GM18502 (cell line): ENCODE results near the gene NCAM1.

Experiments
- ATAC-seq: cut with Tn5 transposase; IDR thresholded peaks from one replicate; pipeline ENCODE4 v1.9.1; 2021; ENCODE audit warnings: mild to moderate bottlenecking; ENCODE audit not compliant: unreplicated experiment, poor library complexity

NCAM1 gene

DNA sequence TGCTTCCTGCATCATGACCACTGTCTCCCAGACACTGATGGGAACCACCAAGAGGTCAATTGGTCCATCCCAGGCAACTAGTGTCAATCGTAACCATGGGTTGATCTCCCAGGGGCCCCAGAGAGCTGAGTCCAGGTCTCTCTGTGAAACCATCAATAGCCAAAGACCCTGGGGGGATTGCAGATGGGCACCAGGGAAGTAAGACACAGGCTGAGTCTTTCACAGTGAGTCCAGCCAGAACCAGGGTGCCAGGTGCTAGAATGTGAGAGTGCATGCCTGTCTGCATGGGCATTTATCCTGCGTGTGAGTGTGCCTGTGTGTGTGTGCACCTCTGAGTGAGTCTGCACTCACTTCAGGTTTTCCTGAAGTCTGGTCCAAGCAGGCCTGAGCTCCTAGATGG is 307.9 kb downstream of the NCAM1 start:
- ATAC-seq, result no peak

DNA sequence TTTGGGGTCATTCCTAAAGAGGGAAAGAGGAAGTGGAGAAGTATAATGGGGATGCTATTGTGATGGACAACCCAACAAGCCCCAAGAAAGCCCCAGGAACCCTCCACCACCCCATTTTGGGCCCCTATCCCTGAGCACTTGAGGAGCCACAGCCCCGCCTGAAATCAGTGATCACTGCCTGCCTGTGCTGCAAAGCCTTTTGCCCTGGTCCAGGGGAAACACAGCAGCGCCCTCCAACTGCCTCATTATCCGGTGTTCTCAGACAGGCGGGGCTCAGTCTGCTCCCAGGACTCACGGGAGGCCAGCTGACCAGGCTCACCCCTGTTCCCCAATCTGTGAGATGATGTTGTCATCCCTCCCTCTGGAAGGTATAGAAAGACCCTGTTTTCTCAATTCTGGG is 308.4 kb downstream of the NCAM1 start:
- ATAC-seq, result no peak

DNA sequence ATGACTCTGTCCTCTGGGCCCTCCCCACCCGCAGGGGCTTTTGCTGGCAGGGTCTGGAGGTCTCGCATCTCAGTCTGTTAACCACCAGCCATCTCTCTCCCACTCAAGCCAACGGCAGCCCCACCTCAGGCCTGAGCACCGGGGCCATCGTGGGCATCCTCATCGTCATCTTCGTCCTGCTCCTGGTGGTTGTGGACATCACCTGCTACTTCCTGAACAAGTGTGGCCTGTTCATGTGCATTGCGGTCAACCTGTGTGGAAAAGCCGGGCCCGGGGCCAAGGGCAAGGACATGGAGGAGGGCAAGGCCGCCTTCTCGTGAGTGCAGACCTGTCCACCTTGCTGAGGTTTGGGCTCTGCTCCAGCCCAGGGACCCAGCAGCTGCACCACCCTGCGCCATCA is 308.9 kb downstream of the NCAM1 start:
- ATAC-seq, result no peak

DNA sequence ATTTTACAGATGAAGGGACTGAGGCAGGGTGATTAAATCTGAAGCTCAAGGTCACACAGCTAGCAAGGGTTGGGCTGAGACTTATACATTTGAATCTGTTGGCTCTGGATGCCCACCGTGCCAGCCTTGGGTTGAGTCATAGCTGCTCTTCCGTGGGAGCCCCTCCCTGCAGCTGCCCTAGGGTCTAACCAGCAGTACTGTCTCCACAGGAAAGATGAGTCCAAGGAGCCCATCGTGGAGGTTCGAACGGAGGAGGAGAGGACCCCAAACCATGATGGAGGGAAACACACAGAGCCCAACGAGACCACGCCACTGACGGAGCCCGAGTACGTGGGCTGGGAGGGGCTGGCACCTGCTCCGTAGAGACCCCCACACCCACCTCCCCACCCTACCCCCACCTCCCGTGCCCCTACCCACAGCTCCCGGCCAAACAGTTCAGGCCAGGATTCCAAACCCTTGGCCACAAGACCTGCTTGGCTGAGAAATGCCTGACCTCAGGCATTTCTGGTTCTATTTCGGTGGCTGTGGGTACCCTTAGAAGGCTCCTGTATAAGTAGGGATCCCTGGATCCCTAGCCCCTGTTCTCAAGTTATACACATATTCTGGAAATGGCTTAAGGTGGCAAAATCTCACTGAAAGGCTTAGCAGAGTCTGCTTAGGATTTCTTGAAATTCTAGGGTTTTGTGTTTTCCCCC is 310.5 kb downstream of the NCAM1 start:
- no peak for ATAC-seq

DNA sequence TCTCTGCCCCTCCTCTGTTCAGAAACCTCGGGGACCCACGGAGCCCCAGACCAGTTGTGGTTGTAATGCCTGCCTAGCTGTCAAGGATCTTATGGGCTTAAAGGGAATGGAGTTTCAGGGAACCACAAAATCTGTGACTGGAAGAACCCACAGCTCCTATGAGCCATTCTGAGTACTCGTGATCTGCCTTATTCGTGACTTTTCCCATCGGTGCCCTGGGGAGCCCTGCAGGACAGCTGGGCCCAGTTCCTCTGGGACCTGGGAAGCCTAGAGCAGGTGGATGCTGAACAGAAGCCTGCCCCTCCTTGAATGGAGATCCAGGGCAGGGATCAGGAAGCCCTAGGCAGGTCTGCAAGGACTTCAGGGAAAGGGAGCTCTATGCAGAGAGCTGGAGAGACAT is 311.1 kb downstream of the NCAM1 start:
- no peak for ATAC-seq

DNA sequence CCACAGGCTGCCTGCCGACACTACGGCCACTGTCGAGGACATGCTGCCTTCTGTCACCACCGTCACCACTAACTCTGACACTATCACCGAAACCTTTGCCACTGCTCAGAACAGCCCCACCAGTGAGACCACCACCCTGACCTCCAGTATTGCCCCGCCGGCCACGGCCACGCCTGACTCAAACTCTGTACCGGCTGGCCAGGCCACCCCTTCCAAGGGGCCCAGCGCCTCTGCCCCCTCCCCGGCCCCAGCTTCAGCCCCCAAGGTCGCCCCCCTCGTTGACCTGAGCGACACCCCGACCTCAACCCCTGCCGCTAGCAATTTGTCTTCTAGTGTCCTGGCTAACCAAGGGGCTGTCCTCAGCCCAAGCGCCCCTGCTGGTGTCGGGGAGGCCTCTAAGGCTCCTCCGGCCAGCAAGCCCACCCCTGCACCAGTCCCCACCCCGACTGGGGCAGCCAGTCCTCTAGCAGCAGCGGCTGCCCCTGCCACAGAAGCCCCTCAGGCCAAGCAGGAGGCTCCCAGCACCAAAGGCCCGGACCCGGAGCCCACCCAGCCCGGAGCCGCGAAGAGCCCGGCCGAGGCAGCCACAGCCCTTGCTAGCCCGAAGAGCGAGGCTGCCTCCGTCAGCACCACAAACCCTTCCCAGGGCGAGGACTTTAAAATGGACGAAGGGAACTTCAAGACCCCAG is 311.9 kb downstream of the NCAM1 start:
- ATAC-seq, result no peak

DNA sequence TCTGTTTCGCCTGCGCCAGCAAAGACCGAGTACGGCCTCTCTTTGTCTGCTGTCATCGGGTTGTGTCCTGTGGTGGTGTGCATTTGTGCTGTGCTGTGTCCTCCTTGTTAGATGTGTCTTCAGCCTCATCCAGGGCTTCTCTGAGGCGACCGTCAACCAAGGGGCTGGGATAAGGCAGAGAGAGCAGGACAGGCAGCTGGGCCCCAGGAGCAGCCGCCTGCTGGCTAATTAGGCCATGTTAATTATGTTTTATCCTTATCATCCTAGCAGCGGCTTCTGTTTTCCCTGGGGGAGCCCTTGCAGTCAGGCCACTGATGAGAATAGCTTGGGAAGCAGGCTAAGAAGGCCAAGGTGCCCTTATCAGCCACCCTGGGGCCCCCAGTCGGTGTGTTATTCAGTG is 312.5 kb downstream of the NCAM1 start:
- ATAC-seq, result no peak

DNA sequence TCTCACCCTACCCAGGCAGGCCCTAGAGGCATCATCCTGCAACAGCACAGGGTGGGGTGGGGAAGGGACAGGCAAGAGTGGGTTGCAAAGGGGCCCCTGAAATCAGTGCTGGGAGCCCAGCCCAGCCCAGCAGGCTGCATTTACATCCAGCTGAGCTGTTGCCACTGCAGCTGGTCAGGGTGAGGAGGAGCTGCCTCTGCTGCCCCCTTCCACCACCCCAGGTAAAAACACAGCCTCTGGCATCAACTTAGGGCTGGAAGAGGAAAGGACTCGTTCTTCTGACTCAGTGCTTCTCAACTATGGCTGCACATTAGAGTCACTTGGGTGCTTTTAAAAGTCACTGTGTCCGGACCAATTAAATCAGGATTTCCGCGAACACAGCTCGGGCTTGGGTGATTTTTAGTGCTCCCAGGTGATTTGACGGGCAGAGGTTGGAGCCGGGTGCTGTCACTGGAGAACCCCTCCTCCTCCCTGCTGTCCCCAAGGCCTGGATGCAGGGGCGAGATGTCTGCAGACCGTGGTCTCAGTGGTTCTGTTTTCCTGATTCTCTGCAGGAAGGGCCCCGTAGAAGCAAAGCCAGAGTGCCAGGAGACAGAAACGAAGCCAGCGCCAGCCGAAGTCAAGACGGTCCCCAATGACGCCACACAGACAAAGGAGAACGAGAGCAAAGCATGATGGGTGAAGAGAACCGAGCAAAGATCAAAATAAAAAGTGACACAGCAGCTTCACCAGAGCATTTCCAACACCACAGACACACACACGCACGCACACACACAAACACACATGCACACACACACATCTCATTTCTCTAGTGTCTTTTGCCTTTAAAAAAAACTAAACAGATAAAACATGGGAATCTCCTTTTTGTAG is 313.7 kb downstream of the NCAM1 start:
- no peak for ATAC-seq

DNA sequence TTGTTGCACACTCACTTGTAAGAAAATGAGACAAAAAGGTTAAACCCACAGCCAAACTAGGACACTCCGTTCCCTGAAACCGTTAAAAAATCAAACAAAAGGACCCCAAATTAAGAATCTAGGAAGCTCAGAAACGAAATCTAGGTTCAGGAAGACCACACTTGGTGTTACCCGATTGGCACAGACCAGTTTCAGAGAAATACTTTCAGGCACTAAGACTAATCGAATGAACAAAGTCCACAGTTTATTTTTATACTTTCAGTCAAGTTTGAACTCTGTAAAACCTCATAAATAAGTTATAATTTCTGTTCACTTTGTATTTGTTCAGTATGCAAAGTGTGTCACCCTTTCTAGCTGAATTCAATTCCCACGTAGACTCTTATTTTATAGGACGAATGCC is 314.4 kb downstream of the NCAM1 start:
- no peak for ATAC-seq

DNA sequence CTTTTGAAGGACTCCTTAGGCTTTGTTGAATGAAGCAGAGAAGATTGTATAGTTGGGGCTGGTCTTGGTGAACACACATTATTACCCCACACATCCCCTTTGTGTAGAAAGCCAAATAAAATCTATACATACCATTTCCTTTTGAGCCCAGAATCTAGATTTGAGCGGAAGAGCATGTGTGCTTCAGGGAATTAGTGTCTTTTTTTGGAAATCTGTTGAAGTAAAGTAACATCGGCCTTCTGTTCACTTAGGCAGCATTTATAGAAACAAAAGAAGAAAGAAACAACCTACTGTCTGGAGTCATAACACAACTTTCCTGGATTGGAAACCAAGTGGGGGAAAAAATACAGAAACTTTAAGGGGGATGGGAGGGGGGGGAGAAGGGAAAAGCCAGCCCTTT is 315.2 kb downstream of the NCAM1 start:
- ATAC-seq, result no peak

DNA sequence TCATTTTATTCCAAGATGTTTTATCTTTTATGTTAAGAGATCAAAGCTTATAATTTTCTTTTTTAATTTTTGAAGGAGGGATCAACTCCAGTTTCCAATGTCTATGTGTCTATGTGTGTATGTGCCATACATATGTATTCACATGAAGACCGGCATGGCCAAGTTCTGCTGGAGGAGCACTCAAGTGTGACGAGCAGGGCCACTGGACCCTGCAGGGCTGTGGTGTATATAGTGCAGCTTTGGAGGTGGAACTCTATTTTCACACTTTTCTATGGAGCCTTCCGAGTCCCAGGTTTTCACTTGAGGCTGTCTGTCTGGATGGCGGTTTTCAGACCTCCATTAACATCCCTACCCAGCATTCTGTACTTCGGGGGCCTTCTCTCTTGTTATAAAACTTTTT is 316.7 kb downstream of the NCAM1 start:
- ATAC-seq, result no peak

DNA sequence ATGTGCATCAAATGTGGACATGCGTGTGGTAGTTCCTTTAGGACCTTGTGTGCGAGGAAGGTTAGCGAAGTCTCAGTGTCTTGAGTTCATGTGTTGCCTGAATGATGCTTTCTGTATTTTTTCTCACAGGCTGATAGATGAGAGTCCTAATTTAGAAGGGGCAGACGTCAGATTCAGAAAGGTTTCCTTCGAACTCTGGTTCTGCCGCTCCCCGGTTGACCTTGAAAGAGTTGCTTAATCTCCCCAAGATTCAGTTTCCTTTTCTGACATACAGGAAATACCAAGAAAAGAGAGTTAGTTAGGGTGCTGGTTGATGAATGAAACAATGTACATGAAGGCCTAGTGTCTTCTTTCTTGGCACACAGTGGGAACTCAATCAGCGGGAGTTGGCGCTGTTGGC is 317.3 kb downstream of the NCAM1 start:
- ATAC-seq, result no peak

DNA sequence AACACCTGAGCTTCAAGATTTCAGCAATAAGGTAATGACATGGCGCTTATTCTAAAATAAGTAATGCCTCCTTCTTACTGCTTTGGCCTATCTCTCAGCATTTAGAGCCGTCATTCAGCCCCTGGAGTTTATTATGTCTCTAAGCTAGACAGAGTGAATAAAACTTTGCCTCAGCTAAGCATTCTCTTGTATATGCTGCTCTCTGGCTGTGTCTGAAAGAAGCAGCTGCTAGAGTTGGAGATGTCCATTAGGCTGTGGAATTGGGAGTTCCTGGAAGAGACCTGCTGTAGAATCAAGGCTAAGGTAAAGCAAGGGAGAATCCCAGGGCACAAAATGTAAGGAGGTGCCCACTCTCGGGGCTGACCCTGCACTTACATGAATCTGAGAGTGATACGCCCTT is 317.7 kb downstream of the NCAM1 start:
- ATAC-seq, result no peak

DNA sequence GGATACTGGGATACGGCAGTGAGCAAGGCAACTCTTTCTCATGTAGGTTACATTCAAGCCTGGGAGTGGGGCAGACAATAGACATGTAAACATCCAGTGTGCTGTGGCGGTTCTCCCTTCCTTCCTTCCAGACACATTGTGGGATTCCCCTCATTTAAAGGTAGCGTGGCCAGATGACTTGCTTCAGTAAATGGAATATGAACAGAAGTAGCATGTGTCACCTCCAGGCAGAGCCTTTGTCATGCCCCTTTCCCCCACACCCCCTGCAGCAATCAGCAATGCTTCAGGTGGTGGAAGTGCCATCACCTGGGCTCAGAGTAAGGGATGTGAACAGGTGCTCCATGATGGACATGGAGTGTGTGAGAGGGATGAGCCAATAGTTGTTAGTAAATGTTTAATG is 318.4 kb downstream of the NCAM1 start:
- ATAC-seq, result no peak

DNA sequence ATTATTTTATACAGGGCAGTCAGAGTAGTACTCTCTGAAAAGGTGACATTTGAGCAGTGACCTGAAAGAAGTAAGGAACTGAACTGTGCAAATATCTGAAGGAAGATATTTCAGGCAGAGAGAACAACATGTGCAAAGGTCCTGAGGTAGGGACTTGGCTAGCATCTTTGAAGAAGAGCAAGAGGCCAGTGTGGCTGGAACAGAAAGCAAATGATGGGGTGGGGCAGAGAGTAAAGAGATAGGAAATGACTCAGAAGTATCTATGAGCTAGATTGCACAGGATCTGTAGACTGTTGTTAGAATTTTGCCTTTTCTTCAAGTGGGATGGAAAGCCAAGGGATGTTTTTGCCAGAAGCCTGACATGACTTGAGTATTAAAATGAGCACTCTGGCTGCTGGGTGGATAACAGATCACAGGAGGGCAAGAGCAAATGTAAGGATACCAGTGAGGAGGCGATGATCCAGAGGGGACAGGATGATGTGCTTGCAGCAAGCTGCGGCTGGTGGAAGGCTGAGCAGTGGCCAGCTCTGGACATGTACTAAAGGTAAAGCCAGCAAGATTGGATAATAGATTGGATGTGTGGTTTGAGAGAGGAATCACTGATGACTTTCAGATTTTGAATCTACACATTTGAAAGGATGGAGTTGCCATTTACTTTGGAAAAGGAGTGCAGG is 320.0 kb downstream of the NCAM1 start:
- no peak for ATAC-seq

DNA sequence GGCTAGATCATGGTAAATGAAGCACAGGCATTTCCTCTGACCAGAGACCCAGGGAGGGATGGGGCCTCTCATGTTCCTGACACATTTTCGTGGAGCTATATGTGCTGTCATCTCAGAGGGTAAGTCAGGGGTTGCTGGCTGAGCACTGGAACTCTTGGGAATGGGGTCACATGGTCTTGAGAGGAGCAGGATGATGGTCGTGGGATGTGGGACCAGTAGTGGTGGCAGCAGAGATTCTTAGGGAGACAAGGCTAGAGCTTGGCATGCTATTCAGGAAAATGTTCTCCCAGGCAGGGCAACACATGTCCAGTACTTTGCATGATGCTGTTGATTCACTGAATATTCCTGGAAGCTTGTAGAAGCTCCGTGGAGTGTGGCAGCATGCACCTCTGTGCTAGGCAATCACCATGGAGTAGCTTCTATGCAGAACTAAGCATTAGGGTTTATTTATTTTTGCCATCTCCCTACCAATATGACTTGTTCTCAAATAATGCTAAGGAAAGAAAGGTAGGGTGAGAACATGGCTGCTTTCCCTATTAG is 321.7 kb downstream of the NCAM1 start:
- ATAC-seq, result no peak

DNA sequence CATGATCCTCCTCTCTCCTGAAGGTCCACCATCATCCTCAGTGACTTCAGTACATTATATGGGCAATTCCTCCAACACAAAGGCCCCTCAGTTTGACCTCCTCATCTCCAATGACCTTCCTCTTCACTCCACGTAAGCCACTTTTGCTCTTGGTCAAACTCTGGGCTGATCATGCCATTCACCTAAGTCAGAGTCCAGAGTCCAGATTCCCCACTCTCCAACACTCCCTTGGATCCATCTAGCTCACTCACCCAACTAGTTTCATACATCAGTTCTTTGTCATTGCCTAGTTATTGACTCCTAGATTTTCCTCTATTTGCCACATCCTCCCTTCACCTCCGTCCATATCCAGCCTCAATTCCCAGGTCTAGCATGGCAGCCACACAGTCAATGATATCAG is 322.7 kb downstream of the NCAM1 start:
- no peak for ATAC-seq

DNA sequence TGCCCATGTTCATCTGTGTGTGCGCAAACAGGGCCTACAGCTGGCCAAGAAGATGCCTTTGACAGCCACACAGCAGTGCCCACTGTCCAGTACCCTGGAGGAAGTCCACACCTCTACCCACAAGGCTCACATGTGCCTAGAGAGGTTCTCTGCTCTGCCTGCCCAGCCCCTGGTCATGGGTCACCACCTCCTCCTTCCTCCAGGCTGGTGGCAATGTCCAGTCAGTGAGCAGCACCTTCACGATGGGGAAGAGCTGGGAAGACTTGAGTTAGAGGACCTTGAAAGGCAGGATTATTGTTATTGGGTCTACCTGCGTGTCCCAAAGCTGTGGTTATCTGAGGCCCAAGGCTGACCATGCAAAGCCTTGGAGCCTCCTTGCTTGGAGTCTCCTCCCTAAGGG is 324.8 kb downstream of the NCAM1 start:
- no peak for ATAC-seq

DNA sequence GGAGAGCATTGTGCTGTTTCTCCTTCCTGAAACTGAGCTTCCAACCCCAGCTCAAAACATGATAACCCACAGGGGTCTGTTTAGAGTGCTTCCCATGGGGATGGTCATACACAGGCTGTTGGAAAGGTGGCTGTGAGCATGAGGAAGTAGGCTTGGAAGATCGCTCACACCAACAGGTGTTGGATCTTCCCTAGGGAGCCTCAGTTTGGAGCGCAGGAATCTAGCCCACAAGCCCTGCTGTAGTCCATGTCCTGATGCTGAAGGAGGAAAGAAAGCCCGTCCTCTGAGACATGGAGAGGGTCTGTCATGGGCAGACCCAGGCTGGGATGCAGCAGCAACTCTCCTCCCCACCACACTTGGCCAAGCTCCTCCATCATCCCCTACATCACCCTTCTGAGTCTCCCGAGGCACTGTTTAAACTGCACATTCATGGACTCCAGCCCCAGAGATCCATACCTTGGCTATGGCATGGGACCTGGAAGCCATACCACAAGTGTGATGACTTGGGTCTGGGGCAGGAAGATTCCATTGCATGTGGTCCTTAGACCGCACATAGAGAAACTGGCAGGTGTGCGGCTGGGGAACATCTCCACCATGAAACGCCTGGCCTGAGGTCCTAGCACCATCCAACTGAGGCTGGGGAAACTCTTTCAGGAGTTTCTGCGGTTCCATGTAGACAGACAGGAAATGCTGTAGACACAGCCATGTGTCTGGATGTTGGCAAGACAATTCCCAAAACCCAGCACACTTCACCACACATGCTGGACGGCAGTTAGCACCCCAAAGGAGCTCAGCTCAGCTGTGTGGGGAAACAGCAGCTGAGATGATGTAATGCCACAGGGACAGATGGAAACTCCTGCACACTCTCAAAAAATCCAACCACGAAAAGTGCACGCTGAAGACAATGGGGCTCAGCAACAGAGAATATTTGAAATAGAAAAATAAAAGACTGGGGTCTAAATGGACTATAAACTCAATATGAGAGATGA is 325.6 kb downstream of the NCAM1 start:
- ATAC-seq, result no peak
